ENCODE results near the gene ZBTB7C. TPM values are rescaled to one million over a fixed set of nuclear protein-coding genes. Genes with fewer than 3 reads are reported as not detected.

The ZBTB7C gene
- total and polyA plus RNA-seq, 10 of the 15 experiments (the other 5 are each of a cell fraction or from before 2014, with no cell fraction given): under 0.01 to 0.08 (median 0.01) TPM; not detected in 7

DNA sequence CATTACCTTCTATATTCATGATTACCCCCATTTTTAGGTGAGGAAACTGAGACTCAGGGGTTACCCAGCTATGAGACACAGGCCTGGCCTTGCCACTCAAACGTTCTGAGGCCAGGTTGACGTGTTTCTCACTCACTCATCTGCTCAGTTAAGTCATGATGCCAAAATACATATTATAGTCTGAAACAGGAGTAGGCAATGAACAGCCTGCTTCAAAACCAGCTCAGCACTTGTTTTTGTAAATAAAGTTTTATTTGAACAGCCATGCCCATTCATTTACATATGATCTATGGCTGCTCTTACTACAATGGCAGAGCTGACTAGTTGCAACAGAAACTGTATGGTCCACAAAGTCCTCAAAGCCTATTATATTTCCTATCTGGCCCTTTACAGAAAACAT is 404.6 kb downstream of the ZBTB7C start:
- Histone ChIP-seq H3K4me1 (ENCODE audit: control insufficient read depth, insufficient read depth, low read length) (no peaks in the 10 kb centered on the region), H3K4me2 (ENCODE audit: control insufficient read depth, insufficient read depth) (no peak overlapping the region), H3K36me3 (ENCODE audit: control insufficient read depth in 2 of 2, insufficient read depth in 2 of 2, low read length in 1 of 2) (no peaks in the 10 kb centered on the region), H3K4me3 (no peak overlapping the region), H3K9ac (ENCODE audit: control insufficient read depth, insufficient read depth, low read length) (no peak overlapping the region), H2AFZ (ENCODE audit: control insufficient read depth, low read depth, low read length) (no peak overlapping the region), H4K20me1 (ENCODE audit: control insufficient read depth, insufficient read depth) (no peaks in the 10 kb centered on the region), H3K9me3 (replicated peaks; ENCODE audit: control insufficient read depth, insufficient read depth, low read length) (no peaks in the 10 kb centered on the region), H3K27ac (ENCODE audit: control insufficient read depth, insufficient read depth) (no peak overlapping the region), H3K79me2 (ENCODE audit: control insufficient read depth, insufficient read depth, low read length) (no peaks in the 10 kb centered on the region), H3K27me3 (replicated peaks in 1 of 2; ENCODE audit: control insufficient read depth in 2 of 2, insufficient read depth in 2 of 2, low read length in 1 of 2) (peaks cover 4 to 6% of the 10 kb centered on the region in 2 experiments; a peak in 3 of 4 replicates)
- SMC1A ChIA-PET (ENCODE audit: uncharacterized antibody, unreplicated experiment): no interaction called here
- WGBS (ENCODE audit: insufficient coverage, insufficient replicate concordance, low lambda C conversion rate, missing lambda C conversion rate): 0% methylated on average over 2 of the region's 2 CpGs
- FAIRE-seq: no peak
- RAD21 ChIA-PET (ENCODE audit: unreplicated experiment): no interaction called here
- intact Hi-C loops (cut with micrococcal nuclease; ENCODE audit: unreplicated experiment) (no loop called here), in situ Hi-C loops (cut with MboI) (no loop called here)
- DNase-seq (ENCODE audit: low read depth, low spot score): no peak
- BruUV-seq (replicated peaks): no TSS peak
- ATAC-seq: no peak
- POLR2A ChIA-PET: no interaction called here
- CTCF ChIA-PET: interaction anchor here (2.4 kb wide), 1 partner anchor 229 kb away, joined by 5 read pairs; no protein-coding TSS in a partner anchor
- TF ChIP-seq STAT1 (conservative IDR thresholded peaks at IDR 0.05) (no peak), BHLHE40 (IDR thresholded peaks at IDR 0.05; ENCODE audit: borderline replicate concordance in 1 of 2, low read depth in 2 of 2, low read length in 1 of 2) (no peak), ESRRA (IDR thresholded peaks at IDR 0.05; ENCODE audit: low read length) (no peak), ASH2L (IDR thresholded peaks at IDR 0.05; ENCODE audit: borderline replicate concordance, low read depth) (no peak), POLR2AphosphoS5 (IDR thresholded peaks at IDR 0.05; ENCODE audit: low read length) (no peak), SIN3A (IDR thresholded peaks at IDR 0.05; ENCODE audit: low read depth, low read length) (no peak), NR2C2 (IDR thresholded peaks at IDR 0.05; ENCODE audit: borderline replicate concordance, control insufficient read depth, insufficient read length, low read depth) (no peak), LARP7 (IDR thresholded peaks at IDR 0.05) (no peak), EZH2 (IDR thresholded peaks at IDR 0.05; ENCODE audit: borderline replicate concordance, control insufficient read depth, low read depth, low read length) (no peak), RAD21 (IDR thresholded peaks at IDR 0.05; ENCODE audit: insufficient read depth, low read depth, low read length) (no peak), NFXL1 (IDR thresholded peaks at IDR 0.05; ENCODE audit: borderline replicate concordance) (no peak)
- TF ChIP-seq, protein P1, sequence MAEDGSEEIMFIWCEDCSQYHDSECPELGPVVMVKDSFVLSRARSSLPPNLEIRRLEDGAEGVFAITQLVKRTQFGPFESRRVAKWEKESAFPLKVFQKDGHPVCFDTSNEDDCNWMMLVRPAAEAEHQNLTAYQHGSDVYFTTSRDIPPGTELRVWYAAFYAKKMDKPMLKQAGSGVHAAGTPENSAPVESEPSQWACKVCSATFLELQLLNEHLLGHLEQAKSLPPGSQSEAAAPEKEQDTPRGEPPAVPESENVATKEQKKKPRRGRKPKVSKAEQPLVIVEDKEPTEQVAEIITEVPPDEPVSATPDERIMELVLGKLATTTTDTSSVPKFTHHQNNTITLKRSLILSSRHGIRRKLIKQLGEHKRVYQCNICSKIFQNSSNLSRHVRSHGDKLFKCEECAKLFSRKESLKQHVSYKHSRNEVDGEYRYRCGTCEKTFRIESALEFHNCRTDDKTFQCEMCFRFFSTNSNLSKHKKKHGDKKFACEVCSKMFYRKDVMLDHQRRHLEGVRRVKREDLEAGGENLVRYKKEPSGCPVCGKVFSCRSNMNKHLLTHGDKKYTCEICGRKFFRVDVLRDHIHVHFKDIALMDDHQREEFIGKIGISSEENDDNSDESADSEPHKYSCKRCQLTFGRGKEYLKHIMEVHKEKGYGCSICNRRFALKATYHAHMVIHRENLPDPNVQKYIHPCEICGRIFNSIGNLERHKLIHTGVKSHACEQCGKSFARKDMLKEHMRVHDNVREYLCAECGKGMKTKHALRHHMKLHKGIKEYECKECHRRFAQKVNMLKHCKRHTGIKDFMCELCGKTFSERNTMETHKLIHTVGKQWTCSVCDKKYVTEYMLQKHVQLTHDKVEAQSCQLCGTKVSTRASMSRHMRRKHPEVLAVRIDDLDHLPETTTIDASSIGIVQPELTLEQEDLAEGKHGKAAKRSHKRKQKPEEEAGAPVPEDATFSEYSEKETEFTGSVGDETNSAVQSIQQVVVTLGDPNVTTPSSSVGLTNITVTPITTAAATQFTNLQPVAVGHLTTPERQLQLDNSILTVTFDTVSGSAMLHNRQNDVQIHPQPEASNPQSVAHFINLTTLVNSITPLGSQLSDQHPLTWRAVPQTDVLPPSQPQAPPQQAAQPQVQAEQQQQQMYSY (CRISPR knock-in tag; IDR thresholded peaks at IDR 0.05): no peak
- TF ChIP-seq, protein P2, sequence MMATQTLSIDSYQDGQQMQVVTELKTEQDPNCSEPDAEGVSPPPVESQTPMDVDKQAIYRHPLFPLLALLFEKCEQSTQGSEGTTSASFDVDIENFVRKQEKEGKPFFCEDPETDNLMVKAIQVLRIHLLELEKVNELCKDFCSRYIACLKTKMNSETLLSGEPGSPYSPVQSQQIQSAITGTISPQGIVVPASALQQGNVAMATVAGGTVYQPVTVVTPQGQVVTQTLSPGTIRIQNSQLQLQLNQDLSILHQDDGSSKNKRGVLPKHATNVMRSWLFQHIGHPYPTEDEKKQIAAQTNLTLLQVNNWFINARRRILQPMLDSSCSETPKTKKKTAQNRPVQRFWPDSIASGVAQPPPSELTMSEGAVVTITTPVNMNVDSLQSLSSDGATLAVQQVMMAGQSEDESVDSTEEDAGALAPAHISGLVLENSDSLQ (IDR thresholded peaks at IDR 0.05): no peak
- TF ChIP-seq, protein P3, sequence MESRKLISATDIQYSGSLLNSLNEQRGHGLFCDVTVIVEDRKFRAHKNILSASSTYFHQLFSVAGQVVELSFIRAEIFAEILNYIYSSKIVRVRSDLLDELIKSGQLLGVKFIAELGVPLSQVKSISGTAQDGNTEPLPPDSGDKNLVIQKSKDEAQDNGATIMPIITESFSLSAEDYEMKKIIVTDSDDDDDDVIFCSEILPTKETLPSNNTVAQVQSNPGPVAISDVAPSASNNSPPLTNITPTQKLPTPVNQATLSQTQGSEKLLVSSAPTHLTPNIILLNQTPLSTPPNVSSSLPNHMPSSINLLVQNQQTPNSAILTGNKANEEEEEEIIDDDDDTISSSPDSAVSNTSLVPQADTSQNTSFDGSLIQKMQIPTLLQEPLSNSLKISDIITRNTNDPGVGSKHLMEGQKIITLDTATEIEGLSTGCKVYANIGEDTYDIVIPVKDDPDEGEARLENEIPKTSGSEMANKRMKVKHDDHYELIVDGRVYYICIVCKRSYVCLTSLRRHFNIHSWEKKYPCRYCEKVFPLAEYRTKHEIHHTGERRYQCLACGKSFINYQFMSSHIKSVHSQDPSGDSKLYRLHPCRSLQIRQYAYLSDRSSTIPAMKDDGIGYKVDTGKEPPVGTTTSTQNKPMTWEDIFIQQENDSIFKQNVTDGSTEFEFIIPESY (IDR thresholded peaks at IDR 0.05): no peak
- TF ChIP-seq, protein P4, sequence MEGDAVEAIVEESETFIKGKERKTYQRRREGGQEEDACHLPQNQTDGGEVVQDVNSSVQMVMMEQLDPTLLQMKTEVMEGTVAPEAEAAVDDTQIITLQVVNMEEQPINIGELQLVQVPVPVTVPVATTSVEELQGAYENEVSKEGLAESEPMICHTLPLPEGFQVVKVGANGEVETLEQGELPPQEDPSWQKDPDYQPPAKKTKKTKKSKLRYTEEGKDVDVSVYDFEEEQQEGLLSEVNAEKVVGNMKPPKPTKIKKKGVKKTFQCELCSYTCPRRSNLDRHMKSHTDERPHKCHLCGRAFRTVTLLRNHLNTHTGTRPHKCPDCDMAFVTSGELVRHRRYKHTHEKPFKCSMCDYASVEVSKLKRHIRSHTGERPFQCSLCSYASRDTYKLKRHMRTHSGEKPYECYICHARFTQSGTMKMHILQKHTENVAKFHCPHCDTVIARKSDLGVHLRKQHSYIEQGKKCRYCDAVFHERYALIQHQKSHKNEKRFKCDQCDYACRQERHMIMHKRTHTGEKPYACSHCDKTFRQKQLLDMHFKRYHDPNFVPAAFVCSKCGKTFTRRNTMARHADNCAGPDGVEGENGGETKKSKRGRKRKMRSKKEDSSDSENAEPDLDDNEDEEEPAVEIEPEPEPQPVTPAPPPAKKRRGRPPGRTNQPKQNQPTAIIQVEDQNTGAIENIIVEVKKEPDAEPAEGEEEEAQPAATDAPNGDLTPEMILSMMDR (IDR thresholded peaks at IDR 0.05 in 2 of 3, conservative IDR thresholded peaks at IDR 0.05 in 1 of 3; ENCODE audit: control insufficient read depth in 2 of 3, extremely low read depth in 1 of 3, insufficient read depth in 1 of 3, low read depth in 3 of 3, low read length in 3 of 3): no peak

All from GM12878 (cell line).